Measurements from ENCODE around the gene PRPF31. TPM values are rescaled to one million over a fixed set of nuclear protein-coding genes. Genes with fewer than 3 reads are reported as not detected.
A peak's percentile ranks its signal among the peaks of the same experiment; 100 is the strongest.

Gene PRPF31
- total and polyA plus RNA-seq, 9 of the 15 experiments (the other 6 are each of a cell fraction or from before 2014, with no cell fraction given), result 5.8 to 92.2 (median 69.2) TPM

DNA sequence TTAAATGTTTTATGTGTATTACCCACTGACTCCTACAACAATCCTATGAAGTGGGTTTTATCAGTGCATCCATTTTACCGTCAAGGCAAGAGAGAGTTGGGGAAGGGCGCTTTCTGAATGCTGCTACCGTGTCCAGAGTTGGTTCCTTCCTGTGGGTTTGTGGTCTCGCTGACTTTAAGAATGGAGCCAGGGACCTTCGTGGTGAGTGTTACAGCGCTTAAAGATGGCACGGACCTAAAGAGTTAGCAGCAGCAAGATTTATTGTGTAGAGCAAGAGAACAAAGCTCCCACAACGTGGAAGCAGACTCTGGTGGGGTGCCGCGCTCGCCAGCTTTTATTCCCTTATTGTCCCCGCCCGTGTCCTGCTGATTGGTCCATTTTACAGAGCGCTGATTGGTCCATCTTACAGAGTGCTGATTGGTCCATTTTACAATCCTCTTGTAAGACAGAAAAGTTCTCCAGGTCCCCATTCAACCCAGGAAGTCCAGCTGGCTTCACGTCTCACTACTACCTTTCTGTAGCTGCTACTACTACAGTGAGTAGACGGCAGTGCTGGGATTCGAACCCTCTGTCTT, 21.0 kb upstream of the PRPF31 start:
- Histone ChIP-seq H3K79me2 (ENCODE audit: control insufficient read depth, insufficient read depth, low read length) (no peaks in the 10 kb centered on the region), H3K9ac (ENCODE audit: insufficient read depth in 1 of 2, low read depth in 2 of 2, low read length in 2 of 2) (no peak overlapping the region), H3K27me3 (ENCODE audit: control insufficient read depth in 2 of 2, insufficient read depth in 2 of 2, low read length in 2 of 2) (peaks cover 0 to 11% of the 10 kb centered on the region in 2 experiments; a peak in 3 of 5 replicates), H3K9me3 (replicated peaks; ENCODE audit: control insufficient read depth, insufficient read depth, low read depth, low read length) (peaks cover 3% of the 10 kb centered on the region; the same call in 1 of the 2 replicates), H3K4me1 (replicated peaks in 1 of 2; ENCODE audit: control insufficient read depth in 2 of 2, insufficient read depth in 2 of 2, low read length in 2 of 2) (peaks cover 0 to 21% of the 10 kb centered on the region in 2 experiments; a peak in 3 of 5 replicates), H3K36me3 (ENCODE audit: control insufficient read depth, insufficient read depth, low read length) (no peaks in the 10 kb centered on the region), H4K20me1 (replicated peaks; ENCODE audit: control insufficient read depth, insufficient read depth, low read length) (no peaks in the 10 kb centered on the region), H3K4me3 (no peak overlapping the region), H3K4me2 (ENCODE audit: insufficient read depth, low read length) (no peak overlapping the region), H3K9me1 (ENCODE audit: control insufficient read depth, insufficient read depth, low read length) (no peaks in the 10 kb centered on the region), H2AFZ (ENCODE audit: low read depth, low read length) (no peak overlapping the region), H3K27ac (ENCODE audit: extremely low read depth, low read depth, low read length) (no peak overlapping the region)
- FAIRE-seq (no peak), ATAC-seq (no peak), DNase-seq (ENCODE audit: extremely low read depth in 1 of 4, low spot score in 3 of 4) (no peak)
- intact Hi-C loops (cut with micrococcal nuclease), result no loop called here
- no TSS peak for BruUV-seq (replicated peaks)
- TF ChIP-seq ZNF444 (CRISPR knock-in tag; IDR thresholded peaks at IDR 0.05) (no peak), SNRNP70 (optimal IDR thresholded peaks at IDR 0.05; ENCODE audit: low read depth, low read length) (no peak), ESRRB (CRISPR knock-in tag; IDR thresholded peaks at IDR 0.05; ENCODE audit: borderline replicate concordance) (no peak), ETV5 (CRISPR knock-in tag; IDR thresholded peaks at IDR 0.05; ENCODE audit: low read depth) (no peak), MTF1 (CRISPR knock-in tag; IDR thresholded peaks at IDR 0.05; ENCODE audit: borderline replicate concordance) (no peak), EHMT2 (IDR thresholded peaks at IDR 0.05) (no peak), RBM25 (IDR thresholded peaks at IDR 0.05; ENCODE audit: low read depth, low read length, severe bottlenecking) (peak; percentile 19), NFYB (IDR thresholded peaks at IDR 0.05; ENCODE audit: extremely low read depth, insufficient read length) (peak; percentile 90), KDM5B (IDR thresholded peaks at IDR 0.05; ENCODE audit: insufficient replicate concordance, low read depth, low read length) (no peak), SRSF7 (optimal IDR thresholded peaks at IDR 0.05; ENCODE audit: low read depth, low read length) (no peak)
- TF ChIP-seq, protein P1, sequence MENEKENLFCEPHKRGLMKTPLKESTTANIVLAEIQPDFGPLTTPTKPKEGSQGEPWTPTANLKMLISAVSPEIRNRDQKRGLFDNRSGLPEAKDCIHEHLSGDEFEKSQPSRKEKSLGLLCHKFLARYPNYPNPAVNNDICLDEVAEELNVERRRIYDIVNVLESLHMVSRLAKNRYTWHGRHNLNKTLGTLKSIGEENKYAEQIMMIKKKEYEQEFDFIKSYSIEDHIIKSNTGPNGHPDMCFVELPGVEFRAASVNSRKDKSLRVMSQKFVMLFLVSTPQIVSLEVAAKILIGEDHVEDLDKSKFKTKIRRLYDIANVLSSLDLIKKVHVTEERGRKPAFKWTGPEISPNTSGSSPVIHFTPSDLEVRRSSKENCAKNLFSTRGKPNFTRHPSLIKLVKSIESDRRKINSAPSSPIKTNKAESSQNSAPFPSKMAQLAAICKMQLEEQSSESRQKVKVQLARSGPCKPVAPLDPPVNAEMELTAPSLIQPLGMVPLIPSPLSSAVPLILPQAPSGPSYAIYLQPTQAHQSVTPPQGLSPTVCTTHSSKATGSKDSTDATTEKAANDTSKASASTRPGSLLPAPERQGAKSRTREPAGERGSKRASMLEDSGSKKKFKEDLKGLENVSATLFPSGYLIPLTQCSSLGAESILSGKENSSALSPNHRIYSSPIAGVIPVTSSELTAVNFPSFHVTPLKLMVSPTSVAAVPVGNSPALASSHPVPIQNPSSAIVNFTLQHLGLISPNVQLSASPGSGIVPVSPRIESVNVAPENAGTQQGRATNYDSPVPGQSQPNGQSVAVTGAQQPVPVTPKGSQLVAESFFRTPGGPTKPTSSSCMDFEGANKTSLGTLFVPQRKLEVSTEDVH (IDR thresholded peaks at IDR 0.05; ENCODE audit: low read depth, partially characterized antibody), result no peak
- 46% methylated on average over 15 of the region's 17 CpGs for WGBS (ENCODE audit: insufficient coverage, low coverage, missing lambda C conversion rate)
- in situ Hi-C loops (cut with MboI), result no loop called here
- ChIA-PET CTCF (ENCODE audit: low intra/inter-chr PET ratio) (no interaction called here), POLR2A (no interaction called here)
